Activated CD8-positive, alpha-beta memory T cell treated with anti-CD3 and anti-CD28 coated beads for 48 hours (primary cell): ENCODE results near the gene DOK7.

Experiments
- DNase-seq, 3 experiments: peaks; one replicate each; pipeline ENCODE4 v3.0.0-alpha.2; 2020; ENCODE audit warnings: low read depth in 2 of 3, low spot score in 2 of 3

DOK7 gene

GRCh38 chr4:3518941-3519340 lies 55.8 kb downstream of the DOK7 start:
- DNase-seq = no peak

- no peak for DNase-seq
Measured at GRCh38 chr4:3519468-3520264, 56.6 kb downstream of the DOK7 start.

- no peak for DNase-seq
Measured at GRCh38 chr4:3520276-3520675, 57.2 kb downstream of the DOK7 start.

GRCh38 chr4:3520796-3521600 lies 57.9 kb downstream of the DOK7 start:
- DNase-seq = no peak

GRCh38 chr4:3521621-3522325 lies 58.7 kb downstream of the DOK7 start:
- no peak for DNase-seq

- DNase-seq = no peak
Measured at GRCh38 chr4:3522326-3522640, 59.2 kb downstream of the DOK7 start.

GRCh38 chr4:3522651-3523050 lies 59.5 kb downstream of the DOK7 start:
- DNase-seq = no peak

GRCh38 chr4:3523146-3523627 lies 60.1 kb downstream of the DOK7 start:
- DNase-seq = no peak

- DNase-seq = no peak
Measured at GRCh38 chr4:3523628-3524221, 60.6 kb downstream of the DOK7 start.

- DNase-seq = no peak
Measured at GRCh38 chr4:3524349-3524748, 61.2 kb downstream of the DOK7 start.

GRCh38 chr4:3524920-3525319 lies 61.8 kb downstream of the DOK7 start:
- DNase-seq = no peak

GRCh38 chr4:3525532-3526430 lies 62.7 kb downstream of the DOK7 start:
- DNase-seq = no peak

GRCh38 chr4:3526456-3526855 lies 63.4 kb downstream of the DOK7 start:
- DNase-seq = no peak

- no peak for DNase-seq
Measured at GRCh38 chr4:3527101-3527913, 64.2 kb downstream of the DOK7 start.

GRCh38 chr4:3527914-3528876 lies 65.1 kb downstream of the DOK7 start:
- DNase-seq = no peak

GRCh38 chr4:3529363-3529762 lies 66.3 kb downstream of the DOK7 start:
- DNase-seq = no peak

GRCh38 chr4:3530051-3530450 lies 66.9 kb downstream of the DOK7 start:
- DNase-seq = no peak

GRCh38 chr4:3530663-3531254 lies 67.7 kb downstream of the DOK7 start:
- DNase-seq = no peak
